Measurements from ENCODE around the gene ADGRL3. TPM values are rescaled to one million over a fixed set of nuclear protein-coding genes. Genes with fewer than 3 reads are reported as not detected.

Gene ADGRL3
- total RNA-seq, 1 donor from 2014 or later = 2.1 TPM

GRCh38 chr4:61545902-61546480 is 345.9 kb downstream of the ADGRL3 start:
- no peak for TF ChIP-seq CTCF (IDR thresholded peaks at IDR 0.05; ENCODE audit: insufficient read depth, low read length, poor library complexity, severe bottlenecking)
- Histone ChIP-seq H3K36me3 (ENCODE audit: control insufficient read depth, insufficient read depth, low read length) (no peaks in the 10 kb centered on the region), H3K27me3 (ENCODE audit: control insufficient read depth, insufficient read depth, low read length) (no peaks in the 10 kb centered on the region), H3K4me3 (ENCODE audit: low read depth, low read length) (no peak overlapping the region)
- DNase-seq (ENCODE audit: low read depth) = no peak

GRCh38 chr4:61549336-61549735 is 349.2 kb downstream of the ADGRL3 start:
- DNase-seq (ENCODE audit: low read depth) = no peak
- Histone ChIP-seq H3K27me3 (ENCODE audit: control insufficient read depth, insufficient read depth, low read length) (no peaks in the 10 kb centered on the region), H3K36me3 (ENCODE audit: control insufficient read depth, insufficient read depth, low read length) (no peaks in the 10 kb centered on the region), H3K4me3 (ENCODE audit: low read depth, low read length) (no peak overlapping the region)
- no peak for TF ChIP-seq CTCF (IDR thresholded peaks at IDR 0.05; ENCODE audit: insufficient read depth, low read length, poor library complexity, severe bottlenecking)

GRCh38 chr4:61553557-61554125 is 353.5 kb downstream of the ADGRL3 start:
- Histone ChIP-seq H3K4me3 (ENCODE audit: low read depth, low read length) (no peak overlapping the region), H3K27me3 (ENCODE audit: control insufficient read depth, insufficient read depth, low read length) (no peaks in the 10 kb centered on the region), H3K36me3 (ENCODE audit: control insufficient read depth, insufficient read depth, low read length) (no peaks in the 10 kb centered on the region)
- no peak for TF ChIP-seq CTCF (IDR thresholded peaks at IDR 0.05; ENCODE audit: insufficient read depth, low read length, poor library complexity, severe bottlenecking)
- no peak for DNase-seq (ENCODE audit: low read depth)

GRCh38 chr4:61555789-61556188 is 355.7 kb downstream of the ADGRL3 start:
- no peaks in the 10 kb centered on the region for H3K36me3 ChIP-seq (ENCODE audit: control insufficient read depth, insufficient read depth, low read length)
- no peak overlapping the region for H3K4me3 ChIP-seq (ENCODE audit: low read depth, low read length)
- TF ChIP-seq CTCF (IDR thresholded peaks at IDR 0.05; ENCODE audit: insufficient read depth, low read length, poor library complexity, severe bottlenecking) = no peak
- no peaks in the 10 kb centered on the region for H3K27me3 ChIP-seq (ENCODE audit: control insufficient read depth, insufficient read depth, low read length)
- DNase-seq (ENCODE audit: low read depth) = peak; percentile 28

GRCh38 chr4:61556277-61556676 is 356.2 kb downstream of the ADGRL3 start:
- no peak for DNase-seq (ENCODE audit: low read depth)
- Histone ChIP-seq H3K27me3 (ENCODE audit: control insufficient read depth, insufficient read depth, low read length) (no peaks in the 10 kb centered on the region), H3K4me3 (ENCODE audit: low read depth, low read length) (no peak overlapping the region), H3K36me3 (ENCODE audit: control insufficient read depth, insufficient read depth, low read length) (no peaks in the 10 kb centered on the region)
- no peak for TF ChIP-seq CTCF (IDR thresholded peaks at IDR 0.05; ENCODE audit: insufficient read depth, low read length, poor library complexity, severe bottlenecking)

GRCh38 chr4:61559396-61559795 is 359.3 kb downstream of the ADGRL3 start:
- no peak for TF ChIP-seq CTCF (IDR thresholded peaks at IDR 0.05; ENCODE audit: insufficient read depth, low read length, poor library complexity, severe bottlenecking)
- no peak overlapping the region for H3K4me3 ChIP-seq (ENCODE audit: low read depth, low read length)
- no peaks in the 10 kb centered on the region for H3K36me3 ChIP-seq (ENCODE audit: control insufficient read depth, insufficient read depth, low read length)
- DNase-seq (ENCODE audit: low read depth) = no peak
- H3K27me3 ChIP-seq (ENCODE audit: control insufficient read depth, insufficient read depth, low read length) = no peaks in the 10 kb centered on the region
